ENCODE results near the gene JAM3.

The JAM3 gene

DNA sequence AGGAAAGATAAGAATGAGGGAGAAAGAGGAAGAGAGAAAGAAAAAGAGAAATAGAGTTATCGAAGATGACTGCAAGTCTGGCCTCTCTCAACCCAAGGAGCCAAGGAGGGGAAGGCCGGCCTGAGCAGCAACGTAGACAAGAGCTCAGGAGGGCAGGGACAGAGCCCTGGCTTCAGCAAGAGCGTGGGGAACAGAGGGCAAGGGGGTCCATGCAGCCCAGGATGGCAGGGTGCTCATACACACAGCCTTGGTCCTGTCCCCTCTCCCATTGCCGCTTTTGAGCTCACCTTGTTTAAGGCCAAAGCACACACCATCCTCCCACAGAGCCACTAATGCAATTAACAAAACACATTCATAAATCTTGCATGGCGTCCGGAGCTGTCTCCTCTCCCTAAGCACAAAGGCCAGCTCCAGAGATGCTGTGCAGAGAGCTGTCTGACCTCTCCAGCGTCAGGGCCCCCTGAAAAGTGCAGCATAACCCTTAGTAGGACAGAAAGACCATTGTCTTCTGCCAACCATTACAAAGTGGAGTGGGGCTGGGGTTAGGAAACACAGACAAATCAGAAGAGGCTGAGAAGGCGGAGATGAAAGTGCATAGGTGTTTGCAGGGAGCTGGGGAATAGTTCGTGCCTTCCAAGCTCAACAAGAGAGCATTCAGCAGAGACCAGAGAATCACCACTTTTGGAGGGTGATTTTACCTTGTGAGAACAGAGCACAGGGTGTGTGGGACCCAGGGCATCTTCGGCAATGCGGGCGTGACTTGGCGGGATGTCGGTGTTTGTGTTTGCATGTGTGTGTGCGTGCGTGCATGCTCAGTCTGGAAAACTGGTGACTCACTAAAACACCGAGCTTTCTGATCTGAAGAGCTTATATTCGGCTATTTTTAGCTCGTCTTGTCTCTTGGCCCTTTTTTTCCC, 28.2 kb upstream of the JAM3 start:
- Histone ChIP-seq H3K36me3 (replicated peaks; ENCODE audit: insufficient read depth, low read length) (no peaks in the 10 kb centered on the region), H3K9me2 (replicated peaks; ENCODE audit: insufficient read depth, low read length) (no peaks in the 10 kb centered on the region), H4K20me1 (ENCODE audit: insufficient read depth, low read length) (no peaks in the 10 kb centered on the region), H3F3A (ENCODE audit: insufficient read depth, low read length) (no peaks in the 10 kb centered on the region), H2AFZ (ENCODE audit: low read length) (no peak overlapping the region), H3K79me2 (ENCODE audit: low read length) (no peaks in the 10 kb centered on the region), H3K27ac (ENCODE audit: low read length) (no peak overlapping the region), H3K9me3 (replicated peaks; ENCODE audit: insufficient read depth, low read length) (no peaks in the 10 kb centered on the region), H3K4me2 (ENCODE audit: low read depth, low read length) (no peak overlapping the region), H3K4me3 (ENCODE audit: low read length) (no peak overlapping the region), H3K4me1 (ENCODE audit: low read length) (no peaks in the 10 kb centered on the region), H3K9ac (ENCODE audit: low read length) (no peak overlapping the region), H3K27me3 (replicated peaks; ENCODE audit: insufficient read depth, low read length) (no peaks in the 10 kb centered on the region)
- TF ChIP-seq, protein P1, sequence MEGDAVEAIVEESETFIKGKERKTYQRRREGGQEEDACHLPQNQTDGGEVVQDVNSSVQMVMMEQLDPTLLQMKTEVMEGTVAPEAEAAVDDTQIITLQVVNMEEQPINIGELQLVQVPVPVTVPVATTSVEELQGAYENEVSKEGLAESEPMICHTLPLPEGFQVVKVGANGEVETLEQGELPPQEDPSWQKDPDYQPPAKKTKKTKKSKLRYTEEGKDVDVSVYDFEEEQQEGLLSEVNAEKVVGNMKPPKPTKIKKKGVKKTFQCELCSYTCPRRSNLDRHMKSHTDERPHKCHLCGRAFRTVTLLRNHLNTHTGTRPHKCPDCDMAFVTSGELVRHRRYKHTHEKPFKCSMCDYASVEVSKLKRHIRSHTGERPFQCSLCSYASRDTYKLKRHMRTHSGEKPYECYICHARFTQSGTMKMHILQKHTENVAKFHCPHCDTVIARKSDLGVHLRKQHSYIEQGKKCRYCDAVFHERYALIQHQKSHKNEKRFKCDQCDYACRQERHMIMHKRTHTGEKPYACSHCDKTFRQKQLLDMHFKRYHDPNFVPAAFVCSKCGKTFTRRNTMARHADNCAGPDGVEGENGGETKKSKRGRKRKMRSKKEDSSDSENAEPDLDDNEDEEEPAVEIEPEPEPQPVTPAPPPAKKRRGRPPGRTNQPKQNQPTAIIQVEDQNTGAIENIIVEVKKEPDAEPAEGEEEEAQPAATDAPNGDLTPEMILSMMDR (IDR thresholded peaks at IDR 0.05; ENCODE audit: low read length), result no peak
- no peak for TF ChIP-seq EZH2 (optimal IDR thresholded peaks at IDR 0.05; ENCODE audit: low read depth, low read length)
- no peak for DNase-seq

DNA sequence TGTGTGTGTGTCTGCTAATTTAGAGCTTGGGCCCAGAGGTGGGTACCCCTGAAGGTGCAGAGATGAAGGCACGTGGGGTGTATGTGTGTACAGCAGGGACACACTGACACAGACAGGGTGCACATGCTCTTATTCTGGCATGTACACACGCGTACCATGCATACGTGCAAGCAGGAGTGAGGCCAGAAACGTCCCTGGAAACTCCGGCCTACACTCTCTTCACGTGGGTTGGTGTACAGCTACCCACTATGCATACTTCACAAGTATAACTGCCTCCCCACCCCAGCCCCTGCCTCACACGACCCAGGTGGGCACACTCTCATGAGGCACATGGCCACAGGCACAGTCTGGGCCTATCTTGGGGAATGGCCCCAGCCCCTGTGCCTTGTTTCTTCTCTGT, 27.5 kb upstream of the JAM3 start:
- H3F3A ChIP-seq (ENCODE audit: insufficient read depth, low read length), result no peaks in the 10 kb centered on the region
- no peaks in the 10 kb centered on the region for H3K79me2 ChIP-seq (ENCODE audit: low read length)
- H4K20me1 ChIP-seq (ENCODE audit: insufficient read depth, low read length), result no peaks in the 10 kb centered on the region
- DNase-seq, result no peak
- no peak overlapping the region for H3K4me2 ChIP-seq (ENCODE audit: low read depth, low read length)
- no peaks in the 10 kb centered on the region for H3K4me1 ChIP-seq (ENCODE audit: low read length)
- H3K9me2 ChIP-seq (replicated peaks; ENCODE audit: insufficient read depth, low read length), result no peaks in the 10 kb centered on the region
- no peak overlapping the region for H2AFZ ChIP-seq (ENCODE audit: low read length)
- H3K27ac ChIP-seq (ENCODE audit: low read length), result no peak overlapping the region
- no peaks in the 10 kb centered on the region for H3K36me3 ChIP-seq (replicated peaks; ENCODE audit: insufficient read depth, low read length)
- H3K9ac ChIP-seq (ENCODE audit: low read length), result no peak overlapping the region
- no peaks in the 10 kb centered on the region for H3K9me3 ChIP-seq (replicated peaks; ENCODE audit: insufficient read depth, low read length)
- TF ChIP-seq EZH2phosphoT487 (IDR thresholded peaks at IDR 0.05; ENCODE audit: low read length) (no peak), EZH2 (optimal IDR thresholded peaks at IDR 0.05; ENCODE audit: low read depth, low read length) (no peak)
- TF ChIP-seq, protein P1 (IDR thresholded peaks at IDR 0.05; ENCODE audit: low read length), result no peak
- H3K27me3 ChIP-seq (replicated peaks; ENCODE audit: insufficient read depth, low read length), result no peaks in the 10 kb centered on the region
- no peak overlapping the region for H3K4me3 ChIP-seq (ENCODE audit: low read length)

DNA sequence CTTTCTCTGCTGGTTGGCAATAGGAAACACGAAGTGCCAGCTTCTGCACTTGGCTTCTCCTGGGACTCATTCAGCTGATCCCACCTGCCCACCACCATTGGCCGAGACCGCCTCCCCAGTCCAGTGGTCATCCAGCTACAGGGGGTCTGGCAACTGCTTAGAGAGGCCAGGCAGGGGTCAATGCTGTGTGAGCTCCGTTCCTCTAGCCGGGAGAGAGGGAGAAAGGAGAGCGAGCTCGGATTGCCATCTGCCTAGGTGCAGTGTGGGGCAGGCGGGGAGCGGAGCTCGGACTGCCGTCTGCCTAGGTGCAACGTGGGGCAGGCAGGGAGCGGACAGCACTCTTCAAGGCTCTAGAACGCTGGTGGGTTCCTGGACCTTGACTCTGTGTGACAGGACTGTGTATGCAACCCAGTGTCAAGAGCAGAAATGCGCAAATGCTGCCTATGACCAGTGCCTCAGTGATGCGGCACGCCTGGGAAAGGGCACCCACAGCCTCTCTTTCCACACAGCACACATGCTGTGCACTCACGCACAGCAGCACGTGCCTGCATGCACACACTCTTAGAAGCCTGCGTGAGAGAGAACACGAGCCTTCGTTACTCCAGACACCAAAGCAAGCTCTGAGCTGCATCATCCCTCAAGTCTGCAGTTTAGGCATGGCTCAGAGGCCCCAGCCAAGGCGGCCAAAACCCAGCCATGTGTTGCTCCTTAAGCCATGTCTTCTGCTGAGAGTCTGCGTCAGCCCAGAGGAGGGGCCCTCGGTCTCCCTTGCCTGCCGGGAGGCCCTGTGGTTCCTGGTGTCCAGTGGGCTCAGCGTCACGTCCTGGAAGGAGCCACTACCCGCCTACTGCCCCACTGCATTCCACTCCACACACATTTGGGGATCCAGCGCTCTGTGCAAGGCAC, 26.8 kb upstream of the JAM3 start:
- Histone ChIP-seq H3K36me3 (replicated peaks; ENCODE audit: insufficient read depth, low read length) (no peaks in the 10 kb centered on the region), H3K9me3 (replicated peaks; ENCODE audit: insufficient read depth, low read length) (no peaks in the 10 kb centered on the region), H3K4me3 (ENCODE audit: low read length) (no peak overlapping the region), H3K9me2 (replicated peaks; ENCODE audit: insufficient read depth, low read length) (no peaks in the 10 kb centered on the region), H3K9ac (ENCODE audit: low read length) (no peak overlapping the region), H3K27me3 (replicated peaks; ENCODE audit: insufficient read depth, low read length) (no peaks in the 10 kb centered on the region), H2AFZ (ENCODE audit: low read length) (no peak overlapping the region), H3K27ac (ENCODE audit: low read length) (no peak overlapping the region), H3K4me2 (ENCODE audit: low read depth, low read length) (no peak overlapping the region), H3F3A (ENCODE audit: insufficient read depth, low read length) (no peaks in the 10 kb centered on the region), H4K20me1 (ENCODE audit: insufficient read depth, low read length) (no peaks in the 10 kb centered on the region), H3K4me1 (ENCODE audit: low read length) (no peaks in the 10 kb centered on the region), H3K79me2 (ENCODE audit: low read length) (no peaks in the 10 kb centered on the region)
- TF ChIP-seq, protein P1 (IDR thresholded peaks at IDR 0.05; ENCODE audit: low read length), result no peak
- TF ChIP-seq EZH2phosphoT487 (IDR thresholded peaks at IDR 0.05; ENCODE audit: low read length), result no peak
- no peak for TF ChIP-seq EZH2 (optimal IDR thresholded peaks at IDR 0.05; ENCODE audit: low read depth, low read length)
- DNase-seq, result no peak
